ENCODE results near the gene UNC5A. TPM values are rescaled to one million over a fixed set of nuclear protein-coding genes. Genes with fewer than 3 reads are reported as not detected.

UNC5A gene
- total RNA-seq, 1 experiment from 2014 or later: not detected

GRCh38 chr5:176776141-176776865 lies 34.1 kb upstream of the UNC5A start:
- no peaks in the 10 kb centered on the region for H3K36me3 ChIP-seq
- peak in 1 of 2 experiments; percentile 33 for DNase-seq (ENCODE audit: low read depth in 1 of 2, low spot score in 2 of 2)
- H3K27me3 ChIP-seq (replicated peaks): peaks cover 59% of the 10 kb centered on the region
- H3K9me3 ChIP-seq (replicated peaks): no peaks in the 10 kb centered on the region
- no peak overlapping the region for H3K27ac ChIP-seq
- H3K4me1 ChIP-seq (replicated peaks): no peaks in the 10 kb centered on the region
- H3K4me3 ChIP-seq: no peak overlapping the region

DNA sequence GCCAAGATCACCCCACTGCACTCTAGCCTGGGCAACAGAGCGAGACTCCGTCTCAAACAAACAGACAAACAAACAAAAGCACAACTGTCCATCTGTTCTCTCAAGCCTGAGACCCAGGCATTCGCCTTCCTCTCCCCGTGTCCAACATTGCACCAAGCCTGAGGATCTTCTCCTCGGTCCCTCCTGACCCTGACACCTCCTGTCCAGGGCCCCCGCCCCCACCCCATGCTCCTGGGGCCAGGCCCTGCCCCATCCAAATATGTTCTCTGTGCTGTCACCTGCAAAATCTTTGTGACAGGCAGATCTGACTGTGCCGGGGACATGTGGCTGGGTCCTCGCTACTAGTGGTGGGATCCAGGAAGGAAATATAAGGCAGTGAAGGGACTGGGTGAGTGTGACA lies 33.4 kb upstream of the UNC5A start:
- Histone ChIP-seq H3K27ac (no peak overlapping the region), H3K27me3 (replicated peaks) (peaks cover 61% of the 10 kb centered on the region), H3K4me3 (no peak overlapping the region), H3K36me3 (no peaks in the 10 kb centered on the region), H3K9me3 (replicated peaks) (no peaks in the 10 kb centered on the region), H3K4me1 (replicated peaks) (no peaks in the 10 kb centered on the region)
- peak in 1 of 2 experiments; percentile 37 for DNase-seq (ENCODE audit: low read depth in 1 of 2, low spot score in 2 of 2)

DNA sequence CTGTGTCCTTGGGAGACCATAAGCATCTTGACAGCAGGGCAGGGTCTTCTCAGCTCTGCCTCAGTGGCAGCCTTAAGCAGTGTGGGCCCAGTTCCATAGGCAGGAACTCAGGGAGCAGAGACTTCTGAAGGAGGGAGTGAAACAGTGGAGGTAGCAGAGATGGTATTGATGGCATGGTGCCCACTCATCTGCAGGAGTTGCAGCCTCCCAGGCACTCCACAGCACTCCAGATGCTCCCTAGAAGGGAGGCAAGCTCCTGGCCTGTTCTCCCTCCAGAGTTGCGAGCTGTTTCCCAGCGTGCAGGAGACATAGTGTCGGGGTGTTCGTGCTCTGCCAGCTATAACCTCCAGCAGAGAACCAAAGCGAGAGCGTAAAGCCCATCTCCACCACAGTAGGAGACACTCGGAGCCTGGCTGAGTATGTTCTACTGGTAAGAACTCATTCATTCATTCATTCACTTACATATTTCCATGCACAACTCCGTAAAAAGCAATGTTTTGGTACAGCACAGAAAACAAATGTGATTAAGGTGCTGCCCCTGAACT lies 31.4 kb upstream of the UNC5A start:
- Histone ChIP-seq H3K27ac (no peak overlapping the region), H3K27me3 (replicated peaks) (peaks cover 73% of the 10 kb centered on the region), H3K36me3 (no peaks in the 10 kb centered on the region), H3K4me1 (replicated peaks) (no peaks in the 10 kb centered on the region), H3K9me3 (replicated peaks) (no peaks in the 10 kb centered on the region), H3K4me3 (no peak overlapping the region)
- DNase-seq (ENCODE audit: low read depth in 1 of 2, low spot score in 2 of 2): peak in 1 of 2 experiments; percentile 33

DNA sequence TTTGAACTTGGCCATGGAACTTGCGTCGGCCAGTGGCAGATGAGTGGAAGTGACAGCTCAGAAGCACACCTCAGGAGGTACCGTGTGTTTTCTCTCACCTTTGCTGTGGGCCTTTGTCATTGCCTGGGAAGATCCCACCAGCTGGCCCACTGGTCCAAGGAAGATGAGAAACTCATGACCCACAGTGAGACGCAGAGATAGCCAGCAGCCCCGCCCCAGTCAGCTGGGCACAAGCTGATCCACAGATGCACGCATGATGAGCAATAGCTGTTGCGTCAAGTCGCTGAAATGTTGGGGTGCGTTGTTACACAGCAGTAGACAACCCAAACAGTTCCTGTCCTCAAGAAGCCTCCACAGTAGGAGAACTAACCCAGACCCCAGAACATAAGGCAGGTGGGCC lies 30.8 kb upstream of the UNC5A start:
- Histone ChIP-seq H3K27ac (no peak overlapping the region), H3K4me3 (no peak overlapping the region)
- DNase-seq (ENCODE audit: low read depth in 1 of 2, low spot score in 2 of 2): peak in 1 of 2 experiments; percentile 40

DNA sequence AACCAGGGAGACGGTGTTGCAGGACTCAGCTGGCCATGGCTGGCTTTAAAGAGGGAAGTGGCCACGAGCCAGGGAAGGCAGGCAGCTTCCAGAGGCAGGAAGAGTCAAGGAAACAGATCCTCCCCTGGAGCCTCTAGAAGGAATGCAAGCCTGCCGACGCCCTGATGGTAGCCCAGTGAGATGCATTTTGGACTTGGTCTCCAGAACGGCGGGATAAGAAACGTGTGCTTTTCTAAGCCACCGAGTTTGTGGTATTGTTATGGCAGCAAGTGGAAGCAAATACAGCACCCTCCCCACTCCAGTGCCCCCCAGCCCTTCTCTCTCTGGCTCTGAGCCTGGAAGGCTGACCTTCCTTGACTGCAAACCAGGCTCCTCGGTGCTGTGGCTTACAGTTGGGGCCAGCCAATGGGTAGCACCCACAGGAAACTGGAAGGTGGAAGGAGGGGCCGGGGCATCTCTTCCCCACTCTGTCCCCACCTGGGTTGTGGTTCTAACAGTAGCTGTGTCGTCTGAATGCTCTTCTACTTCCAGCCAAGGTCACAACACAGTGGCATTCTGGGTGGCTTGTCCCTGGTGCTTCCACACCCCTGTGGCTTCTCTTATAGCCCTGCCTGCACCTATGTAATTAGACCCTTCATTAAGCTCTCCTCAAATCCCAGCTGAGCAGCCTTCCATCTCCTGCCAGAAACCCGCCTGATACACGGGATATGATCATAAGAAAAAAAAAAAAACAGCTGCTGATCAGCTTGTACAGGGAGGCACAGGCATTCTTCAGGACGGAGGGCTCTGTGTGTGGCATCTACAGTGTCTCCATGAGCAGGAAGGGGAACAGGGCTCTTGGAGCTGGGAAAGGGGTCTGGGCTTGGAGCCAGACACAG lies 29.9 kb upstream of the UNC5A start:
- Histone ChIP-seq H3K4me1 (replicated peaks) (no peaks in the 10 kb centered on the region), H3K27me3 (replicated peaks) (peaks cover 76% of the 10 kb centered on the region), H3K36me3 (no peaks in the 10 kb centered on the region), H3K27ac (no peak overlapping the region), H3K9me3 (replicated peaks) (no peaks in the 10 kb centered on the region), H3K4me3 (no peak overlapping the region)
- DNase-seq (ENCODE audit: low read depth in 1 of 2, low spot score in 2 of 2): peak in 1 of 2 experiments; percentile 41

More for the DNA sequence above, 30.8 kb upstream of the UNC5A start:
- H3K27me3 ChIP-seq (replicated peaks): peaks cover 73% of the 10 kb centered on the region
- no peaks in the 10 kb centered on the region for H3K36me3 ChIP-seq
- H3K4me1 ChIP-seq (replicated peaks): no peaks in the 10 kb centered on the region
- H3K9me3 ChIP-seq (replicated peaks): no peaks in the 10 kb centered on the region

- Histone ChIP-seq H3K27me3 (replicated peaks) (peaks cover 70% of the 10 kb centered on the region), H3K4me3 (no peak overlapping the region), H3K27ac (no peak overlapping the region), H3K36me3 (no peaks in the 10 kb centered on the region), H3K9me3 (replicated peaks) (no peaks in the 10 kb centered on the region), H3K4me1 (replicated peaks) (no peaks in the 10 kb centered on the region)
- DNase-seq (ENCODE audit: low read depth in 1 of 2, low spot score in 2 of 2): no peak
Measured at GRCh38 chr5:176781054-176781375, 29.3 kb upstream of the UNC5A start.

- Histone ChIP-seq H3K4me3 (no peak overlapping the region), H3K27ac (no peak overlapping the region), H3K4me1 (replicated peaks) (no peaks in the 10 kb centered on the region), H3K27me3 (replicated peaks) (peaks cover 66% of the 10 kb centered on the region), H3K36me3 (no peaks in the 10 kb centered on the region), H3K9me3 (replicated peaks) (no peaks in the 10 kb centered on the region)
- peak in 1 of 2 experiments; percentile 41 for DNase-seq (ENCODE audit: low read depth in 1 of 2, low spot score in 2 of 2)
Measured at GRCh38 chr5:176781638-176782570, 28.5 kb upstream of the UNC5A start.

DNA sequence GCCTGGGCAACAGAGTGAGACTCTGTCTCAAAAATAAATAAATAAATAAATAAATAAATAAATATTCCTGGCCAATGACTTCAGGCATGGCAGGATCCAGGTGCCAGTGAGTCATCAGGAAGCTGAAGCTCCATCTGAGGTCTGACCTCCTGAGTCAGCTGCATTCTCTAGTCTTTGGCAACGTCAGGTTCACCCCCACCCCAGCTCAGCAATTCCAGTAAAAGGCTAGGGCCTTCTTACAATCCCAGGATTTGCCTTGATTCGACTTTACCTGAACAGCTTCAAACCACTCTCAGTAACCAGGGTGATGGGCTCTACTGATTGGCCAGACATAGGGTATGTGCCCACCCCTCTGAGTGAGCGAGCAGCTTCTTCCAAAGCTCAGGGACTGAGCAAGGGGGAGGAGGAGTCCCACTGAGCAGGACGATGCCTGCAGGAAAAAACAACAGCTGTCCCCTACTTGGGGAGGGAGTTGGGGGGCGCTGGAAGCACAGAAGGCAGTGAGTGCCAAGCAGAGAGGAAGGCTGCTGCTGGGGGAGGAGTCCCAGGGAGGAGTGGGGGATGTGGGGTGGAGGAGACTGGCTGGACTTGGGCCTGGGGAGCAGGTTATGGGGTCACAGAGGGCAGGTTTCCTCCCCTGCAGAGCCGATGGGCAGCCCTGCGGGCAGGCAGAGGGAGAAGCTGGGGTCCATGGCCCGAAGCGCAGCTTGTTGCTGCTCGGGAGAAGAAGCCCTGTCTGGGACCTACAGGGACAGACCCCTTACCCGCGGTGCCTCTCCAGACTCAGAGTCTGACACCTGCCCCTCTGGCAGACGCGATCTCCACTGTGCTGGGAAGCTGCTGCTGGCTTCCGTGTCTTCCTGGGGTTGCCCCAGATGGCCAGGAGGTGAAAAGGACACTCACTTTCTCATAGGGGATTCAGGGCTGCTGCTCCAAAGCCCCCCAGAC lies 25.9 kb upstream of the UNC5A start:
- Histone ChIP-seq H3K4me1 (replicated peaks) (no peaks in the 10 kb centered on the region), H3K27ac (no peak overlapping the region), H3K27me3 (replicated peaks) (peaks cover 68% of the 10 kb centered on the region), H3K9me3 (replicated peaks) (no peaks in the 10 kb centered on the region), H3K36me3 (no peaks in the 10 kb centered on the region), H3K4me3 (no peak overlapping the region)
- DNase-seq (ENCODE audit: low read depth in 1 of 2, low spot score in 2 of 2): no peak

DNA sequence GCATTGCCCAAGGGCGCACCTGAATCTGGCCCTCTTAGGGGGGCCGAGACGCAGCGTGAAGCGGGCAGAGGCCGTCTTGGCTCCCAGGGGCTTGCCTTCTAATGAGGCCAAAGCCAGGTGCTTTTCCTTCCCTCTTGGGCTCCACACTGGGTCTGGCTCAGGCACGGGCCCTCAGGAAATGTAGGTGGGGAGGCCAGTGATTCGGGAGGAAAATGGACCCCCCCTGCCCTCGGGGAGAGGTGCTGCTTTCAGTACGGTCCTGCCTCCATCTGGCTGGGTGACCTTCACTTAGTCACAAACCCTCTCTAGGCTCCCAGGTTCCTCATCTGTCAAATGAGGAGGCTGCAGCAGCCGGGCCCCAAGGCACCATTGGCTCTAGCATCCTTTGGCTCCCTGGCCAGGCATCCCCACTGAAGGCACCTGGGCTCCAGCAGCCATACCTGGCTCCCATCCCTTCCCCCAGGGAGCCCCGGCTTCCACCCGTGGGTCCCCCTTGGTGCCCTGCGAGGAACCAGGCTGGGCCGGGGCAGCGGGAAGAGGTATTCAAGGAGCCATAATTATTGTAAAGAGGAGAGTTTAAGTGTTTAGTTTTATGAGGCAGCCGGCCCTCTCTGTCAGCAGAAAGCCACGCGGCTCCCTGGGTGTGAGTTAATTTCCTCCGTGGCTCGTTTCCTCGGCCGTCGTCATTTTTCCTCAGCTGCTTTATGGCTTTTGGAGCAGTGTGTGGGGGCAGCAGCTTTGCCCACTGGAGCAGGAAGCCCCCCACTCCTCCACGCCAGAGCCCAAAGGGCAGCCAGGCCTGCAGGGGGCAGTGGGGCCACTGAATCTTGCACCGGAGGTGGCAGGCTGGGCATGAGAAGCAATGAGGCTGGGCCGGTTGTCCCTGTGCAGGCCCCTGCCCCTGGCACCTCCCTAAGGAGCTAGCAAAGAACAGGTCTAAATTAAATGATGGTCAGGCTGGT lies 24.9 kb upstream of the UNC5A start:
- H3K9me3 ChIP-seq (replicated peaks): no peaks in the 10 kb centered on the region
- H3K36me3 ChIP-seq: no peaks in the 10 kb centered on the region
- no peak for DNase-seq (ENCODE audit: low read depth in 1 of 2, low spot score in 2 of 2)
- H3K4me1 ChIP-seq (replicated peaks): no peaks in the 10 kb centered on the region
- peaks cover 65% of the 10 kb centered on the region for H3K27me3 ChIP-seq (replicated peaks)
- H3K27ac ChIP-seq: no peak overlapping the region
- no peak overlapping the region for H3K4me3 ChIP-seq

GRCh38 chr5:176787676-176788075 lies 22.7 kb upstream of the UNC5A start:
- Histone ChIP-seq H3K9me3 (replicated peaks) (no peaks in the 10 kb centered on the region), H3K4me3 (no peak overlapping the region), H3K4me1 (replicated peaks) (no peaks in the 10 kb centered on the region), H3K27me3 (replicated peaks) (peaks cover 65% of the 10 kb centered on the region), H3K27ac (no peak overlapping the region), H3K36me3 (no peaks in the 10 kb centered on the region)
- DNase-seq (ENCODE audit: low read depth in 1 of 2, low spot score in 2 of 2): no peak

- Histone ChIP-seq H3K27me3 (replicated peaks) (peaks cover 67% of the 10 kb centered on the region), H3K27ac (no peak overlapping the region), H3K4me1 (replicated peaks) (no peaks in the 10 kb centered on the region), H3K9me3 (replicated peaks) (no peaks in the 10 kb centered on the region), H3K4me3 (no peak overlapping the region), H3K36me3 (no peaks in the 10 kb centered on the region)
- no peak for DNase-seq (ENCODE audit: low read depth in 1 of 2, low spot score in 2 of 2)
Measured at GRCh38 chr5:176788091-176788490, 22.3 kb upstream of the UNC5A start.

Measured in SJSA1 (cell line).